Kidney epithelial cell (primary cell): ENCODE results near the gene PGGHG. TPM values are rescaled to one million over a fixed set of nuclear protein-coding genes. Genes with fewer than 3 reads are reported as not detected.

Experiments used
- DNase-seq: peaks from one replicate; pipeline ENCODE4 v3.0.0-alpha.2; 2010; ENCODE audit warnings: low read depth
- H3K27me3 ChIP-seq: 2 replicates; pipeline ENCODE4 v1.6.0; 2011; ENCODE audit warnings: low read length; ENCODE audit not compliant: control insufficient read depth, insufficient read depth
- H3K36me3 ChIP-seq: 2 replicates; pipeline ENCODE4 v1.5.1; 2011; ENCODE audit warnings: low read length; ENCODE audit not compliant: control insufficient read depth, insufficient read depth
- H3K4me3 ChIP-seq: 2 replicates; pipeline ENCODE4 v1.5.1; 2011; ENCODE audit warnings: low read depth, mild to moderate bottlenecking, control low read depth, low read length
- total RNA-seq: library from RNA; depleted of rRNA; stranded (reverse); fragments of >200 nt; gene quantifications from 2 replicates; pipeline ENCODE4 v1.2.3, GENCODE V29; 2015
- TF ChIP-seq, protein P1 (sequence below): IDR thresholded peaks from 2 replicates; pipeline ENCODE4 v1.5.1; 2011; ENCODE audit warnings: mild to moderate bottlenecking, moderate library complexity, low read length, control low read depth, inconsistent platforms; ENCODE audit not compliant: insufficient read depth, poor library complexity, severe bottlenecking

The PGGHG gene
- total RNA-seq, 1 donor from 2014 or later, result 10.5 TPM

DNA sequence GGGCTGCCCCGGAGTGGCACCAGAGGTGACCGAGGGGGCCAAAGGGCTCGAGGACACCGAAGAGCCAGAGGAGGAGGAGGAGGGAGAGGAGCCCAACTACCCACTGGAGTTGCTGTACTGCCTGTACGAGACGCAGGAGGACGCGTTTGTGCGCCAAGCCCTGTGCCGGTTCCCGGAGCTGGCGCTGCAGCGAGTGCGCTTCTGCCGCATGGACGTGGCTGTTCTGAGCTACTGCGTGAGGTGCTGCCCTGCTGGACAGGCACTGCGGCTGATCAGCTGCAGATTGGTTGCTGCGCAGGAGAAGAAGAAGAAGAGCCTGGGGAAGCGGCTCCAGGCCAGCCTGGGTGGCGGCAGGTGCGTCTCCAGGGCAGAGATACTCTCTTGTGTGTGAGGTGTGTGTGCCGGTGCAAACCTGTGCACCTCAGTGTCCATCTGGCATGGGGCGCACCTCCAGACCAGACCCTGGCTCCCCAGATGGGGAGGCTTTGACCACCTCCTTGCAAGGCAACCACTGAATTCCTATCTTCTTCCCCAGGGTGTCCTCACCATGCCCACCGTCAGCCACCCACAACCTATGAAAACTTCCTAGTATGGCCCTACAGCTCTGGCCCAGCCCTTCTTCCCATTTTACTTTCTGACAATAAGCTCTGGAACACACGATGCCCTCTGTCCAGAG lies 7.3 kb upstream of the PGGHG start:
- TF ChIP-seq, protein P1, sequence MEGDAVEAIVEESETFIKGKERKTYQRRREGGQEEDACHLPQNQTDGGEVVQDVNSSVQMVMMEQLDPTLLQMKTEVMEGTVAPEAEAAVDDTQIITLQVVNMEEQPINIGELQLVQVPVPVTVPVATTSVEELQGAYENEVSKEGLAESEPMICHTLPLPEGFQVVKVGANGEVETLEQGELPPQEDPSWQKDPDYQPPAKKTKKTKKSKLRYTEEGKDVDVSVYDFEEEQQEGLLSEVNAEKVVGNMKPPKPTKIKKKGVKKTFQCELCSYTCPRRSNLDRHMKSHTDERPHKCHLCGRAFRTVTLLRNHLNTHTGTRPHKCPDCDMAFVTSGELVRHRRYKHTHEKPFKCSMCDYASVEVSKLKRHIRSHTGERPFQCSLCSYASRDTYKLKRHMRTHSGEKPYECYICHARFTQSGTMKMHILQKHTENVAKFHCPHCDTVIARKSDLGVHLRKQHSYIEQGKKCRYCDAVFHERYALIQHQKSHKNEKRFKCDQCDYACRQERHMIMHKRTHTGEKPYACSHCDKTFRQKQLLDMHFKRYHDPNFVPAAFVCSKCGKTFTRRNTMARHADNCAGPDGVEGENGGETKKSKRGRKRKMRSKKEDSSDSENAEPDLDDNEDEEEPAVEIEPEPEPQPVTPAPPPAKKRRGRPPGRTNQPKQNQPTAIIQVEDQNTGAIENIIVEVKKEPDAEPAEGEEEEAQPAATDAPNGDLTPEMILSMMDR, result no peak
- no peaks in the 10 kb centered on the region for H3K36me3 ChIP-seq
- no peak for DNase-seq
- no peak overlapping the region for H3K4me3 ChIP-seq
- peaks cover 74% of the 10 kb centered on the region for H3K27me3 ChIP-seq

- H3K36me3 ChIP-seq, result no peaks in the 10 kb centered on the region
- peaks cover 77% of the 10 kb centered on the region for H3K27me3 ChIP-seq
- TF ChIP-seq, protein P1, result no peak
- no peak overlapping the region for H3K4me3 ChIP-seq
- DNase-seq, result no peak
These were observed 6.8 kb upstream of the PGGHG start for GRCh38 chr11:282171-282570.

DNA sequence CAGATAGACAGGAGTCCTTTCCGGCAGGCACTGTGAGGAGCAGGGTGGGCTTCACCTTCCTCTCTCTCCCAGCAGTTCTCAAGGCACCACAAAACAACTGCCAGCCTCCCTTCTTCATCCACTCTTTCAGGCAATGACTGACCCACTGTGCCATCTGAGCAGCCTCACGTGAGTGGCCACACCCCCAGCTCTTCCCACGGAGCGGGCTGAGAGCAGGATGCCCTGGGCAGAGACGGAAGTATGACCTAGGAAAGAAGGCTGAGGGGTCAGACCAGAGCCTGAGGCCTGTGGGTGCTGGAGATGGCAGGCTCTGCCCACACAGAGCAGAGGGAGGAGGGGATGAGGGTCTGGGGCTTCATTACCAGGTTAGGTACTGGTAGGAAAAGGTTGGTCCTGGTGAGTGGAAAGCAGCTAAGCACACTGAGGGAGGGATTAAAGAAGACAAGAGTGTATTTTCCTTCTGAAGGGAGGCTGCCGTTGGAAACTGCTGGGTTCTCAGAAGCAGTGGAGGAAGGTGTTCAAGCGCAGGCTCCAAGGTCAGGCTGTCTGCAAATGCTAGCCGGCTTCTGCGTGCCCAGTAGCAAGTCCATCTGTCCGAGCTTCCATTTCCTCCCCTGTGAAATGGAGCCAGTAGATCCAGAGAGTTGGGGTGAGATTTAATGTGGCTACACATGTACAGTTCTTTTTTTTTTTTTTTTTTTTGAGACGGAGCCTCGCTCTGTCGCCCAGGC lies 6.1 kb upstream of the PGGHG start:
- H3K27me3 ChIP-seq, result peaks cover 83% of the 10 kb centered on the region
- TF ChIP-seq, protein P1, result no peak
- no peaks in the 10 kb centered on the region for H3K36me3 ChIP-seq
- H3K4me3 ChIP-seq, result no peak overlapping the region
- no peak for DNase-seq

GRCh38 chr11:283405-284104 lies 5.4 kb upstream of the PGGHG start:
- peaks cover 82% of the 10 kb centered on the region for H3K27me3 ChIP-seq
- no peak overlapping the region for H3K4me3 ChIP-seq
- TF ChIP-seq, protein P1, result no peak
- DNase-seq, result no peak
- H3K36me3 ChIP-seq, result no peaks in the 10 kb centered on the region

DNA sequence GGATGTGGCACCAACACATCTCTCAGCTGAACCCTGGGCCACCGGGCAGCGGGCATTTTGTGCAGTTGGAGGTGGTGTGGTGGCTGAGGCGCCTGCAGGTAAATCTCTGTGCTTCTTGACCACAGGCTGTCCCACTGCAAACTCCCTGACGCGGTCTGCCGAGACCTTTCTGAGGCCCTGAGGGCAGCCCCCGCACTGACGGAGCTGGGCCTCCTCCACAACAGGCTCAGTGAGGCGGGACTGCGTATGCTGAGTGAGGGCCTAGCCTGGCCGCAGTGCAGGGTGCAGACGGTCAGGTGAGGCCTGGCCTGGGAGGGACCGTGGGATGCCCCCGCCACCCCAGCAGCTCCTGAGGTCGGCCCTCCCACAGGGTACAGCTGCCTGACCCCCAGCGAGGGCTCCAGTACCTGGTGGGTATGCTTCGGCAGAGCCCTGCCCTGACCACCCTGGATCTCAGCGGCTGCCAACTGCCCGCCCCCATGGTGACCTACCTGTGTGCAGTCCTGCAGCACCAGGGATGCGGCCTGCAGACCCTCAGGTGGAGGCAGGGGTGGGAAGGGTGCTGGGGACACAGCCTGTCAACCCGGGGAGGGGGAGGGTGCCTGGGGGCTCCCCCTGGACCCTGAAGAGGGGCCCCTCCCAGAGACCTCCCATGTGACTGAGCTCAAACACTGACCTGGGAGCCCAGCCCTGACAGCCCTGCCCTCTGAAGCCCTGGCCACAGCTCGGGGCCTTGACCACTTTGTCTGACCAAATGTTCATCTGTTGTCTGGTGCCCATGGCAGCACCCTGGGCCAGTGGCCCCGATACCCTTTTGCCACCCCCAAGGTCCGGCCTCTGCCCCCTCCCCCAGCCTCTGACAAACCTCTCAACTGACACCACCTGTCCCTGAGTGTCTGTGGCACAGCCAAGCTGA lies 4.6 kb upstream of the PGGHG start:
- Histone ChIP-seq H3K4me3 (no peak overlapping the region), H3K27me3 (peaks cover 74% of the 10 kb centered on the region), H3K36me3 (no peaks in the 10 kb centered on the region)
- DNase-seq, result no peak
- TF ChIP-seq, protein P1, result no peak
